Muscle layer of colon (tissue), 2 donors: Measurements from ENCODE around the gene SLC26A11.

Source experiments
- H3K27ac ChIP-seq: one replicate; pipeline ENCODE4 v1.7.0; 2013; ENCODE audit warnings: low read depth, mild to moderate bottlenecking, low read length, moderate library complexity
- H3K27me3 ChIP-seq, 2 donors: one replicate each; pipeline ENCODE4 v1.7.0; 2013; ENCODE audit warnings: low read length in 2 of 2, mild to moderate bottlenecking in 2 of 2; ENCODE audit not compliant: insufficient read depth in 2 of 2, control insufficient read depth in 1 of 2
- H3K36me3 ChIP-seq: one replicate; pipeline ENCODE4 v1.7.0; 2013; ENCODE audit warnings: mild to moderate bottlenecking, low read length; ENCODE audit not compliant: insufficient read depth
- H3K4me1 ChIP-seq: one replicate; pipeline ENCODE4 v1.7.0; 2013; ENCODE audit warnings: mild to moderate bottlenecking, low read length; ENCODE audit not compliant: insufficient read depth
- H3K4me3 ChIP-seq, 2 donors: one replicate each; pipeline ENCODE4 v1.7.0; 2013; ENCODE audit warnings: low read length in 2 of 2, low read depth in 1 of 2, mild to moderate bottlenecking in 1 of 2, moderate library complexity in 1 of 2
- H3K9ac ChIP-seq: one replicate; pipeline ENCODE4 v1.7.0; 2013; ENCODE audit warnings: low read length
- H3K9me3 ChIP-seq: one replicate; pipeline ENCODE4 v1.7.0; 2013; ENCODE audit warnings: mild to moderate bottlenecking, low read length
- donor health status: abdominal sarcoma.
- donor health status: Adenocarcinoma of cecum.

Gene SLC26A11

GRCh38 chr17:80220736-80221215 lies 549 bp downstream of the SLC26A11 start:
- H3K4me1 ChIP-seq, result peaks cover 19% of the 10 kb centered on the region
- H3K36me3 ChIP-seq, result peaks cover 21% of the 10 kb centered on the region
- no peaks in the 10 kb centered on the region for H3K9me3 ChIP-seq
- H3K4me3 ChIP-seq, result peak overlapping the region; percentile 91 to 93
- H3K9ac ChIP-seq, result peak overlapping the region; percentile 42
- no peaks in the 10 kb centered on the region for H3K27me3 ChIP-seq
- peak overlapping the region; percentile 58 for H3K27ac ChIP-seq

- no peaks in the 10 kb centered on the region for H3K27me3 ChIP-seq
- H3K9ac ChIP-seq, result peak overlapping the region; percentile 42
- peaks cover 18% of the 10 kb centered on the region for H3K36me3 ChIP-seq
- H3K4me3 ChIP-seq, result peak overlapping the region; percentile 91 to 93
- H3K27ac ChIP-seq, result peak overlapping the region; percentile 58
- peaks cover 19% of the 10 kb centered on the region for H3K4me1 ChIP-seq
- no peaks in the 10 kb centered on the region for H3K9me3 ChIP-seq
Measured at GRCh38 chr17:80221351-80222105, 1.3 kb downstream of the SLC26A11 start.

- H3K4me1 ChIP-seq, result peaks cover 19% of the 10 kb centered on the region
- H3K27ac ChIP-seq, result no peak overlapping the region
- H3K4me3 ChIP-seq, result no peak overlapping the region
- no peaks in the 10 kb centered on the region for H3K27me3 ChIP-seq
- H3K9ac ChIP-seq, result no peak overlapping the region
- H3K36me3 ChIP-seq, result peaks cover 10% of the 10 kb centered on the region
- H3K9me3 ChIP-seq, result no peaks in the 10 kb centered on the region
Measured at GRCh38 chr17:80222376-80223141, 2.3 kb downstream of the SLC26A11 start.

GRCh38 chr17:80223142-80223815 lies 3.1 kb downstream of the SLC26A11 start:
- no peaks in the 10 kb centered on the region for H3K9me3 ChIP-seq
- no peaks in the 10 kb centered on the region for H3K27me3 ChIP-seq
- peaks cover 7% of the 10 kb centered on the region for H3K36me3 ChIP-seq
- H3K4me3 ChIP-seq, result no peak overlapping the region
- H3K4me1 ChIP-seq, result peaks cover 19% of the 10 kb centered on the region
- H3K27ac ChIP-seq, result no peak overlapping the region
- no peak overlapping the region for H3K9ac ChIP-seq

GRCh38 chr17:80223838-80224497 lies 3.7 kb downstream of the SLC26A11 start:
- Histone ChIP-seq H3K36me3 (peaks cover 13% of the 10 kb centered on the region), H3K9ac (no peak overlapping the region), H3K4me1 (peaks cover 19% of the 10 kb centered on the region), H3K9me3 (no peaks in the 10 kb centered on the region), H3K27me3 (no peaks in the 10 kb centered on the region), H3K27ac (no peak overlapping the region), H3K4me3 (no peak overlapping the region)

GRCh38 chr17:80224683-80225082 lies 4.5 kb downstream of the SLC26A11 start:
- peaks cover 17% of the 10 kb centered on the region for H3K36me3 ChIP-seq
- peaks cover 14% of the 10 kb centered on the region for H3K4me1 ChIP-seq
- no peaks in the 10 kb centered on the region for H3K27me3 ChIP-seq
- no peak overlapping the region for H3K27ac ChIP-seq
- no peak overlapping the region for H3K4me3 ChIP-seq
- H3K9ac ChIP-seq, result no peak overlapping the region
- H3K9me3 ChIP-seq, result no peaks in the 10 kb centered on the region

- Histone ChIP-seq H3K27ac (no peak overlapping the region), H3K9me3 (no peaks in the 10 kb centered on the region), H3K36me3 (peaks cover 17% of the 10 kb centered on the region), H3K4me3 (no peak overlapping the region), H3K9ac (no peak overlapping the region), H3K4me1 (peaks cover 14% of the 10 kb centered on the region), H3K27me3 (no peaks in the 10 kb centered on the region)
Measured at GRCh38 chr17:80225230-80225629, 5.0 kb downstream of the SLC26A11 start.

GRCh38 chr17:80227156-80227555 lies 6.9 kb downstream of the SLC26A11 start:
- peaks cover 6% of the 10 kb centered on the region for H3K4me1 ChIP-seq
- peaks cover 17% of the 10 kb centered on the region for H3K36me3 ChIP-seq
- no peak overlapping the region for H3K4me3 ChIP-seq
- no peak overlapping the region for H3K9ac ChIP-seq
- H3K27ac ChIP-seq, result no peak overlapping the region
- no peaks in the 10 kb centered on the region for H3K27me3 ChIP-seq
- no peaks in the 10 kb centered on the region for H3K9me3 ChIP-seq

- Histone ChIP-seq H3K4me1 (peaks cover 1% of the 10 kb centered on the region), H3K27ac (no peak overlapping the region), H3K36me3 (peaks cover 17% of the 10 kb centered on the region), H3K27me3 (no peaks in the 10 kb centered on the region), H3K9me3 (no peaks in the 10 kb centered on the region), H3K4me3 (no peak overlapping the region), H3K9ac (no peak overlapping the region)
Measured at GRCh38 chr17:80227666-80228065, 7.4 kb downstream of the SLC26A11 start.

GRCh38 chr17:80228477-80228876 lies 8.2 kb downstream of the SLC26A11 start:
- no peak overlapping the region for H3K9ac ChIP-seq
- no peaks in the 10 kb centered on the region for H3K27me3 ChIP-seq
- H3K4me1 ChIP-seq, result no peaks in the 10 kb centered on the region
- no peaks in the 10 kb centered on the region for H3K9me3 ChIP-seq
- no peak overlapping the region for H3K4me3 ChIP-seq
- H3K36me3 ChIP-seq, result peaks cover 11% of the 10 kb centered on the region
- H3K27ac ChIP-seq, result no peak overlapping the region

- Histone ChIP-seq H3K9ac (no peak overlapping the region), H3K36me3 (peaks cover 11% of the 10 kb centered on the region), H3K4me3 (no peak overlapping the region), H3K27me3 (no peaks in the 10 kb centered on the region), H3K27ac (no peak overlapping the region), H3K9me3 (no peaks in the 10 kb centered on the region), H3K4me1 (no peaks in the 10 kb centered on the region)
Measured at GRCh38 chr17:80229011-80229410, 8.8 kb downstream of the SLC26A11 start.
